ENCODE measurements around the gene CCNC. TPM values are rescaled to one million over a fixed set of nuclear protein-coding genes. Genes with fewer than 3 reads are reported as not detected.

The CCNC gene
- total RNA-seq, 6 experiments from 2014 or later: 30.8 to 45.5 (median 36.0) TPM

DNA sequence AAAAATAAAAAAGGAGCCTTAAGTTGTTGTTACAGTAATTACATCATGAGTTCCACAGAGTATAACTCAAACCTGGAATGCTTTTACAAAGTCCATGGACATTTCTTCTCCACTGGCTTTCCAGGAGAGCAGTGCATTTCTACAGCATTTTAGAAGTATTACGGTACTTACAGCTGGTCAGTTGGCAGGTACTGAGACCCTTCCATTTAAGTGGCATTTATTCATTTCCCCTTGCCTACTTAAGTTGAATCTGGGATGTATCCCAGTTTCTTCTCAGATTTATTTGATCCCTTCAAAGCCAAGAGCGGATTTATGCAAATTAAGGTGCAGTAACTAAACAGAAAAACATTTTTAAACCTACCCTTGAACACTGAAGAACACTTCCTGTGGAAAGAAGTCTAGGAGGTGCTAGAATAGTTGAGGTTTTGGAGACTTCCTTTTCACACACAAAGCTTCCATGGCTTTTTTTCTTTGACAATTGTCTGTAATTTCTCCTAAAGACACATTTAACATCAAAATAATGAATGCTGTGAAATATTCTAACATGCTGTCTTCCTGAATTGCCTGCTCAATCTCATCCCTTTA, 41.5 kb upstream of the CCNC start:
- Histone ChIP-seq H3K36me3 (no peaks in the 10 kb centered on the region), H3K9me3 (no peaks in the 10 kb centered on the region), H3K27me3 (peaks cover 15 to 54% of the 10 kb centered on the region in 2 donors), H3K27ac (no peak overlapping the region), H3K4me1 (peaks cover 0 to 20% (median 2%) of the 10 kb centered on the region in 4 donors), H3K4me3 (no peak overlapping the region)
- TF ChIP-seq, protein P1, sequence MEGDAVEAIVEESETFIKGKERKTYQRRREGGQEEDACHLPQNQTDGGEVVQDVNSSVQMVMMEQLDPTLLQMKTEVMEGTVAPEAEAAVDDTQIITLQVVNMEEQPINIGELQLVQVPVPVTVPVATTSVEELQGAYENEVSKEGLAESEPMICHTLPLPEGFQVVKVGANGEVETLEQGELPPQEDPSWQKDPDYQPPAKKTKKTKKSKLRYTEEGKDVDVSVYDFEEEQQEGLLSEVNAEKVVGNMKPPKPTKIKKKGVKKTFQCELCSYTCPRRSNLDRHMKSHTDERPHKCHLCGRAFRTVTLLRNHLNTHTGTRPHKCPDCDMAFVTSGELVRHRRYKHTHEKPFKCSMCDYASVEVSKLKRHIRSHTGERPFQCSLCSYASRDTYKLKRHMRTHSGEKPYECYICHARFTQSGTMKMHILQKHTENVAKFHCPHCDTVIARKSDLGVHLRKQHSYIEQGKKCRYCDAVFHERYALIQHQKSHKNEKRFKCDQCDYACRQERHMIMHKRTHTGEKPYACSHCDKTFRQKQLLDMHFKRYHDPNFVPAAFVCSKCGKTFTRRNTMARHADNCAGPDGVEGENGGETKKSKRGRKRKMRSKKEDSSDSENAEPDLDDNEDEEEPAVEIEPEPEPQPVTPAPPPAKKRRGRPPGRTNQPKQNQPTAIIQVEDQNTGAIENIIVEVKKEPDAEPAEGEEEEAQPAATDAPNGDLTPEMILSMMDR (IDR thresholded peaks at IDR 0.05): no peak
- TF ChIP-seq POLR2A (IDR thresholded peaks at IDR 0.05): no peak
- ATAC-seq: no peak
- intact Hi-C loops (cut with DNase I): no loop called here
- 0% methylated on average over 2 of the region's 2 CpGs for WGBS (ENCODE audit: insufficient coverage, low coverage, low lambda C conversion rate, missing lambda C conversion rate)
- DNase-seq: no peak

DNA sequence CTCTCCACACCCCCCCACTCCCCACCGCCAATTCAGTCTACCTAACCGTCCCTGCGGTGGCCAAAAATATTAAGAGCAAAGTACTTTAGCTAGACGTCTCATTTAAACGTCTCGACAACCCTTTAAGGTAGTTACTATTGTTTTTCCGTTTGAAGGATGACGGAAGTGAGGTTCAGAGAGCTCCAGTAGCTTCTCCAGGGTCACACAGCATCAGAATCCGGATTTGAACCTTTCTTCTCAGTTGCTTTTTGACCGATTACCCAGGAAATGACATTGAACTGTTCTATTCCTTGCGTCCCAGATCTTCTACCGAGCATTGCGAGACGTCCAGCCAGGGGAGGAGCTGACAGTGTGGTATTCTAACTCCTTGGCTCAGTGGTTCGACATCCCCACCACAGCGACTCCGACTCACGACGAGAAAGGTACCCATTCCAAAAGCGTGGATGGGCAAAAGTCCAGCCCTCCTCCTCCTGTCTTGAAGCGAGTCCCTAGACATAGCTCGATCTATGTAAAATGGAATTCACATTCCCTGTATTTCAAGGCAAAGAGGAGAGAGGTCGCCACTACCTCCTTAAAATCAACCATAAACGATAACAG, 40.5 kb upstream of the CCNC start:
- intact Hi-C loops (cut with DNase I): no loop called here
- Histone ChIP-seq H3K27me3 (peaks cover 9 to 55% of the 10 kb centered on the region in 2 donors), H3K27ac (no peak overlapping the region), H3K36me3 (no peaks in the 10 kb centered on the region), H3K9me3 (no peaks in the 10 kb centered on the region), H3K4me3 (no peak overlapping the region), H3K4me1 (peaks cover 0 to 18% (median under 1%) of the 10 kb centered on the region in 4 donors)
- ATAC-seq (no peak), DNase-seq (no peak)
- TF ChIP-seq POLR2A (IDR thresholded peaks at IDR 0.05): no peak
- WGBS (ENCODE audit: insufficient coverage, low coverage, low lambda C conversion rate, missing lambda C conversion rate): 5% methylated on average over 19 of the region's 24 CpGs

DNA sequence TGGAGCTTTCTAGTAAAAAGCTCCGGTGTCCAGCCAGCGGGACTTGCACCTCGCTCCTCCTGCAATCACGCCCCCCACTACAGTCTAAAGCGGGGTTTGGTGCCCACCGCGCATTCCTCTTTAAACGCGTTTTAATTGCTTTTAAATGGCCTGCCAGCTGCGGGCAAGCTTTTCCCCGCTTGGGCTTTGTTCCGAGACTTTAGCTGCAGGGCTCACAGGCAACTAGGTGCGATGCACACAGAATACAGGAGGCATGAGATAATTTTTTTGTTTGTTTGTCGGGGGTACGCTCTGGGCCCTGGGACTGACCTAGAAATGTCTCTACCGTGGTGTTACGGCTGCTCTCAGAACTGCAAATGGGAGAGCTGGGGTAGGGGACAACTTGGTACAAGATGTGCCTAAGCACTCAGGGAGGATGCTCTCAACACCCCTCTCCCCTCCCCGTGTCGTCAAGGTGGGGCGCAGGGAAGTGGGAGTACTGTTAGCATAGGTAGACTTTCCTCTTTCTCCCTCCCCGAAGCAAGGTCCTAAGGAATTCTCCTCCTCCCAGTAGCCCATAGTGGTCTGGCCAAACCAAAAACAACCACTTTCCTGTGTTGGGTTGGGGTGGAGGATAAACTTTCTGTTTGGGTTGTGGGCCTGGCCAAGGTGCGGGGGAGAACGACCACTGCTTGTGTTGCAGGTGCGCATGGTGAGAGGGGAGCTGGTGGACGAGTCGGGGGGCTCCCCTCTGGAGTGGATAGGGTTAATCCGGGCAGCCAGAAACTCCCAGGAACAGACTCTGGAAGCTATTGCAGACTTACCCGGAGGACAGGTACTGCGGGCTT, 39.8 kb upstream of the CCNC start:
- no peaks in the 10 kb centered on the region for H3K9me3 ChIP-seq
- TF ChIP-seq POLR2A (IDR thresholded peaks at IDR 0.05): no peak
- TF ChIP-seq, protein P1 (IDR thresholded peaks at IDR 0.05): no peak
- no peak for DNase-seq
- intact Hi-C loops (cut with DNase I): no loop called here
- H3K36me3 ChIP-seq: no peaks in the 10 kb centered on the region
- under 1% methylated on average over 20 of the region's 29 CpGs for WGBS (ENCODE audit: insufficient coverage, low coverage, low lambda C conversion rate, missing lambda C conversion rate)
- peaks cover 5 to 55% of the 10 kb centered on the region in 2 donors for H3K27me3 ChIP-seq
- H3K27ac ChIP-seq: no peak overlapping the region
- H3K4me1 ChIP-seq: peaks cover 0 to 18% (median 4%) of the 10 kb centered on the region in 4 donors
- ATAC-seq: no peak
- H3K4me3 ChIP-seq: no peak overlapping the region

DNA sequence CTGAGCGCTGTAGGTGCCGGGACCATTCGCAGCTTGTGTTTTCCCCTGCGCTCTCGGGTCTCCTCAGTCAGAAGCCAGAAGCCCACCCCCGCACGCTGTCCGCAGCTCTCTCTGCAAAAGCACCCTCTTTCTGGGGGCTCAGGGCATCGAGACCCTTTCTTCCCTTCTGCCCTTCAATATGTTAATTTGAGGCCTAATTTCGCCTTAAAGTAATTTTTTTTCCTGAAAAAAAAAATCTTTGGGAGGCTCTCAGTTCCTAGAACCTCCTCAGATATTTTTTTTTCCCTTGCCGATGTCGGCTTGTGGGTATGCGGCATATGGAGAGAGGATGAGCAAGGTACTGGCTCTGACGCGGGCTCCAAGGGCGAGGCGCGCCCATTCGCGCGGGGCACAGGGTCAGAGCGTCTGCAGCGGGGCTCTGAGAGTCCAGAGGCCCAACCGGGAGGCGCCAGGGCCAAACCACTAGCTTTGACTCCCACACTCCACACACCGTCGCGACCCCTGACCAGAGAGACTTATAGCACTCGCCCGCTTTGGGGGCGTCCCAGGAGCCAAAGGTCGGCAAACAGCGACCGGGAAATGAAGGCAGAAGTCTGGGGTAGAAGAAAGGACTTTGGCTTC, 39.1 kb upstream of the CCNC start:
- intact Hi-C loops (cut with DNase I): no loop called here

More for the DNA sequence above, 39.1 kb upstream of the CCNC start:
- Histone ChIP-seq H3K4me3 (no peak overlapping the region), H3K27me3 (peaks cover 5 to 62% of the 10 kb centered on the region in 2 donors), H3K9me3 (no peaks in the 10 kb centered on the region), H3K27ac (no peak overlapping the region), H3K4me1 (peaks cover 0 to 21% (median 5%) of the 10 kb centered on the region in 4 donors), H3K36me3 (no peaks in the 10 kb centered on the region)
- ATAC-seq (no peak), DNase-seq (no peak)
- WGBS (ENCODE audit: insufficient coverage, low coverage, low lambda C conversion rate, missing lambda C conversion rate): 4% methylated on average over 26 of the region's 34 CpGs
- TF ChIP-seq, protein P1 (IDR thresholded peaks at IDR 0.05): no peak
- no peak for TF ChIP-seq POLR2A (IDR thresholded peaks at IDR 0.05)

Measured in right lobe of liver (tissue), 6 donors.